OCI-LY1 (cell line): ENCODE results near the gene UBR3.
"Not testable (repeated sequence)": the region's sequence is repeated elsewhere in the genome, so short reads cannot be mapped to it uniquely, and the experiment has no call there.

ENCODE experiments used
- H2AFZ ChIP-seq: fragments of 200-600 bp; sonication (generic), shearing (Covaris generic); 2 replicates; pipeline ENCODE4 v1.6.0; 2014; ENCODE audit warnings: antibody characterized with exemption, mild to moderate bottlenecking, low read length
- H3F3A ChIP-seq: fragments of 200-600 bp; sonication (generic), shearing (Covaris generic); 2 replicates; pipeline ENCODE4 v1.6.0; 2014; ENCODE audit warnings: mild to moderate bottlenecking, antibody characterized with exemption, low read length, moderate library complexity; ENCODE audit not compliant: insufficient read depth
- H3K27ac ChIP-seq: fragments of 200-600 bp; sonication (generic); 2 replicates; pipeline ENCODE4 v1.5.1; 2014; ENCODE audit warnings: low read length, mixed run types, mild to moderate bottlenecking, low read depth; ENCODE audit not compliant: poor library complexity, severe bottlenecking
- H3K27me3 ChIP-seq: fragments of 200-600 bp; sonication (generic); 2 replicates; pipeline ENCODE4 v1.6.0; 2014; ENCODE audit warnings: antibody characterized with exemption, mild to moderate bottlenecking, low read length, moderate library complexity; ENCODE audit not compliant: insufficient read depth
- H3K36me3 ChIP-seq: fragments of 200-600 bp; sonication (generic); 2 replicates; pipeline ENCODE4 v1.6.1; 2014; ENCODE audit warnings: mild to moderate bottlenecking, antibody characterized with exemption, low read length, moderate library complexity, mixed read lengths; ENCODE audit not compliant: insufficient read depth
- H3K4me1 ChIP-seq: fragments of 200-600 bp; sonication (generic); 2 replicates; pipeline ENCODE4 v1.5.1; 2014; ENCODE audit warnings: mild to moderate bottlenecking, low read length, moderate library complexity; ENCODE audit not compliant: insufficient read depth, severe bottlenecking
- H3K4me2 ChIP-seq: fragments of 200-600 bp; sonication (generic), shearing (Covaris generic); 2 replicates; pipeline ENCODE4 v1.6.1; 2014; ENCODE audit warnings: low read length
- H3K4me3 ChIP-seq: fragments of 200-600 bp; sonication (generic); 2 replicates; pipeline ENCODE4 v1.5.1; 2014; ENCODE audit warnings: low read length, low read depth, mild to moderate bottlenecking, mixed read lengths; ENCODE audit not compliant: poor library complexity, severe bottlenecking
- H3K79me2 ChIP-seq: fragments of 200-600 bp; shearing (Covaris generic); 2 replicates; pipeline ENCODE4 v1.6.1; 2016; ENCODE audit warnings: mixed run types, low read length, mixed read lengths; ENCODE audit not compliant: insufficient read depth
- H3K9ac ChIP-seq: fragments of 200-600 bp; sonication (generic), shearing (Covaris generic); 2 replicates; pipeline ENCODE4 v1.6.1; 2014; ENCODE audit warnings: mild to moderate bottlenecking, low read length, mixed read lengths
- H3K9me2 ChIP-seq: fragments of 200-600 bp; sonication (generic), shearing (Covaris generic); 2 replicates; pipeline ENCODE4 v1.6.1; 2014; ENCODE audit warnings: low read depth, mild to moderate bottlenecking, low read length, mixed read lengths
- H3K9me3 ChIP-seq: fragments of 200-600 bp; shearing (Covaris generic); 2 replicates; pipeline ENCODE4 v1.6.1; 2014; ENCODE audit warnings: low read length, mixed read lengths
- H4K20me1 ChIP-seq: fragments of 200-600 bp; sonication (generic), shearing (Covaris generic); 2 replicates; pipeline ENCODE4 v1.6.0; 2016; ENCODE audit warnings: mild to moderate bottlenecking, low read length; ENCODE audit not compliant: insufficient read depth
- CTCF ChIP-seq: fragments of 200-600 bp; sonication (generic), shearing (Covaris generic); IDR thresholded peaks from 2 replicates; pipeline ENCODE4 v1.5.1; 2017; ENCODE audit warnings: mild to moderate bottlenecking, antibody characterized with exemption, low read length, moderate library complexity, mixed read lengths
- EZH2 ChIP-seq: fragments of 200-600 bp; sonication (generic), shearing (Covaris generic); IDR thresholded peaks from 2 replicates; pipeline ENCODE4 v1.8.0; 2017; ENCODE audit warnings: borderline replicate concordance, mixed run types, mild to moderate bottlenecking, antibody characterized with exemption, low read length, moderate library complexity, mixed read lengths

UBR3 gene

GRCh38 chr2:169865492-169865891 lies 38.2 kb downstream of the UBR3 start:
- Histone ChIP-seq H3K9me2 (no peaks in the 10 kb centered on the region), H3F3A (no peaks in the 10 kb centered on the region), H3K4me1 (no peaks in the 10 kb centered on the region), H3K36me3 (no peaks in the 10 kb centered on the region), H3K4me3 (no peak overlapping the region), H3K27ac (no peak overlapping the region), H3K9me3 (no peaks in the 10 kb centered on the region), H3K79me2 (peaks cover 13% of the 10 kb centered on the region; the same call in 1 of the 2 replicates), H3K4me2 (no peak overlapping the region), H2AFZ (no peak overlapping the region), H3K27me3 (no peaks in the 10 kb centered on the region), H3K9ac (no peak overlapping the region), H4K20me1 (no peaks in the 10 kb centered on the region)
- TF ChIP-seq EZH2 (no peak), CTCF (no peak)

- H3K4me1 ChIP-seq, H3K36me3 ChIP-seq, H3F3A ChIP-seq, H3K27ac ChIP-seq, H3K9me2 ChIP-seq, H3K9me3 ChIP-seq, H2AFZ ChIP-seq, H4K20me1 ChIP-seq, H3K4me3 ChIP-seq, H3K27me3 ChIP-seq, H3K9ac ChIP-seq, H3K4me2 ChIP-seq: not testable (repeated sequence)
- peaks cover 11% of the 10 kb centered on the region; the same call in 1 of the 2 replicates for H3K79me2 ChIP-seq
Measured at GRCh38 chr2:169866230-169866629, 39.0 kb downstream of the UBR3 start.

GRCh38 chr2:169867579-169867978 lies 40.3 kb downstream of the UBR3 start:
- no peaks in the 10 kb centered on the region for H3K9me3 ChIP-seq
- no peak overlapping the region for H3K9ac ChIP-seq
- H3K4me3 ChIP-seq, result no peak overlapping the region
- no peaks in the 10 kb centered on the region for H3K36me3 ChIP-seq
- no peaks in the 10 kb centered on the region for H3K4me1 ChIP-seq
- H3K79me2 ChIP-seq, result peaks cover 11% of the 10 kb centered on the region; the same call in 1 of the 2 replicates
- no peak overlapping the region for H2AFZ ChIP-seq
- no peaks in the 10 kb centered on the region for H4K20me1 ChIP-seq
- TF ChIP-seq EZH2 (no peak), CTCF (no peak)
- H3F3A ChIP-seq, result no peaks in the 10 kb centered on the region
- H3K9me2 ChIP-seq, result no peaks in the 10 kb centered on the region
- H3K27me3 ChIP-seq, result no peaks in the 10 kb centered on the region
- no peak overlapping the region for H3K4me2 ChIP-seq
- H3K27ac ChIP-seq, result no peak overlapping the region

- no peaks in the 10 kb centered on the region for H3K27me3 ChIP-seq
- peaks cover 10% of the 10 kb centered on the region; the same call in 1 of the 2 replicates for H3K79me2 ChIP-seq
- H3K4me1 ChIP-seq, result no peaks in the 10 kb centered on the region
- H3K36me3 ChIP-seq, result no peaks in the 10 kb centered on the region
- no peak overlapping the region for H3K4me2 ChIP-seq
- no peak overlapping the region for H3K9ac ChIP-seq
- H3K27ac ChIP-seq, result no peak overlapping the region
- no peaks in the 10 kb centered on the region for H3K9me2 ChIP-seq
- no peaks in the 10 kb centered on the region for H3F3A ChIP-seq
- no peaks in the 10 kb centered on the region for H3K9me3 ChIP-seq
- no peaks in the 10 kb centered on the region for H4K20me1 ChIP-seq
- TF ChIP-seq CTCF, result no peak
- TF ChIP-seq EZH2, result no peak
- H3K4me3 ChIP-seq, result no peak overlapping the region
- no peak overlapping the region for H2AFZ ChIP-seq
Measured at GRCh38 chr2:169868951-169869350, 41.7 kb downstream of the UBR3 start.

- H3K4me3 ChIP-seq, H4K20me1 ChIP-seq, H3F3A ChIP-seq, H3K4me1 ChIP-seq, H3K79me2 ChIP-seq, H3K9ac ChIP-seq, H3K9me3 ChIP-seq, H3K9me2 ChIP-seq, H2AFZ ChIP-seq, H3K36me3 ChIP-seq, H3K27me3 ChIP-seq, H3K27ac ChIP-seq, H3K4me2 ChIP-seq: not testable (repeated sequence)
Measured at GRCh38 chr2:169871369-169871768, 44.1 kb downstream of the UBR3 start.
